HG03025 (cell line): ENCODE measurements around the gene TSGA10IP.

Experiments used
- ATAC-seq: cut with Tn5 transposase; IDR thresholded peaks from one replicate; pipeline ENCODE4 v1.9.1; 2021; ENCODE audit warnings: mild to moderate bottlenecking, moderate library complexity; ENCODE audit not compliant: unreplicated experiment, low FRiP score

Gene TSGA10IP

DNA sequence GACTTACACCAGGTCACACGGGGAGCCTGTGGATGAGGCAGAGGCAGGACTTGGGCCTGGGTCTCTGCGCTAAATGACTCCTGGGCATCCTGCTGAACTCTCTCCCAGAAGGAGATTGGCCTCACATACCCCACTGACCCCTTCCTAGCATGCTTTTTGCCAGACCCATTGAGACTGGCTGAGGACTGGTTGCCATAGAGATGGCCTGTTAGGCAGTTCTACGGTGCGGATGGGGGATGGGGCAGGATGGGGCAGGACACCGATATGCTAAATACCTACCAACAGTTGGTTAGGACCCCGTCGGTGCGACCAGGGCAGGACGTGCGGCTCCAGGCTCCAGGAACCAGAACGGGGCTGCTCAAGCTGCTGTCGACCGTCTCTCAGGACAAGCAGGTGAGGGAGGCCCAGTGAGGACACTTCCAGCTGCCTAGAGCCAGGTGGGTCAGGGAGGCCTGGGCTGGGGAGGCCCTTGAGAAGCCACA, at the start of gene TSGA10IP:
TSS of gene TSGA10IP (plus strand) at position 51 of the 482 bp plus-strand sequence. CDS start at position 247, 196 bp downstream.
- no peak for ATAC-seq

DNA sequence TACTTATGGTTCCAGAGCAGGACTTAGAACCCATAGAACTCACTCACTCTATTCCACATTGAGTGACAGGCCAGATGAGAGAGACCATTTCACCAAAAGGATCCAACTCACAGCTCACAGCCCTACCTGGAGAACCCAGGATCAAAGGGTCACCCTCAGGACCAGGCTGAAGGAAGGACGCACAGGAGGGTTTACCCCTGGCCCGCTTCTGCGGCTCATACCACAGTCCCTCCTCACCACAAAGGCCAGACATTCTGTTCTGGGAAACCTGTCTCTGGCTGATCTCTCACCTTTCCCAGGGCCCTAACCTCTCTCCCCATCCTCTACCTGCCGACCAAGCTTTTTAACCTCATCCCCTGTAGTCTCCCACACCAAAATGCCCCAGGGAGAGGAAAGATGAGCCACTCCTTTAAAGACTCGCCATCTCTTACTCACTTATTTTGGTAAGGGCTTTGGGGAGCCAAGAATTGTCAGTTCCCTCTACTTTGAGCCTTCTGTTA, 49.7 kb upstream of the TSGA10IP start:
- no peak for ATAC-seq

DNA sequence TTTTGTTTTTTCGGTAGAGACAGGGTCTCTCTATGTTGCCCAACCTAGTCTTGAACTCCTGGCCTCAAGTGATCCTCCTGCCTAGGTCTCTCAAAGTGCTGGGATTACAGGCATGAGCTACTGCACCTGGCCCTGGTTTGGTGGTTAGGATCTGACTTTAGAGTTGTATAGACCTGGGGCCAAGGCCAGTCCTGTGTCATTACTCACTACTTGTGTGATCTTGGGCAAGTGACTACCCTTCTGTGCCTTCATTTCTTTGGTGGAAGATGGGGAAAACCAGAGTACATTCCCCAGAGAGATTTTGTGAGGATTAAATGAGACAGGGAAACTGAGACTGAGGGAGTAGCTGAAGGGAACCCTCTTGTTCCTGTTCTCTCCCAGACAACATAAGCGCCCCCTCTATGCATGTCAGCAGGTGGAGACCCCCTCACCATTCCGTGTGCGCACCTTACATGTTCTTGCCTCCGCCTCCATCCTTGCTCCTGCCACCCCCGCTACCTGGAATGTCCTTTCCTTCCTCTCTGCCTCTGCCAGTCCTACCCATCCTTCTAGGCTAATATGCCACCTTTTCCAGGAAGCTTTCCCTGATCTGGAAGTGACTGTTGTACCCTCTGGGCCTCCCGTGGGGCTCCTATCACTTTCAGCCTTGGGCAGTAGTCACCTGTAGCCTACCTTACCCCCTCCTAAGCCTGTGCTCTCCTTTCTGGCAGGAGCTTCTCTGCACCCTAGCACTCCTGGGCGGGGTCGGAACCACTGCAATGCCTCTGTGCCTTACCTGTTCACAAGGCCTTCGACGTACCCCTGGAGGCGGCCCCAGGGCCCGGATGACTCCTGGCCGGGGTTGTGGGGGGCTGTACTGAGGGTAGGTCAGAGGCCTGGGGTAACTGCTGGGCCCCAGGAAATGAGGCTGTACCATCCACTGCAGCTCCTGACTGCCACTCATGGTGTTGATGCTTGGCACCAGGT, 49.0 kb upstream of the TSGA10IP start:
- ATAC-seq: no peak

DNA sequence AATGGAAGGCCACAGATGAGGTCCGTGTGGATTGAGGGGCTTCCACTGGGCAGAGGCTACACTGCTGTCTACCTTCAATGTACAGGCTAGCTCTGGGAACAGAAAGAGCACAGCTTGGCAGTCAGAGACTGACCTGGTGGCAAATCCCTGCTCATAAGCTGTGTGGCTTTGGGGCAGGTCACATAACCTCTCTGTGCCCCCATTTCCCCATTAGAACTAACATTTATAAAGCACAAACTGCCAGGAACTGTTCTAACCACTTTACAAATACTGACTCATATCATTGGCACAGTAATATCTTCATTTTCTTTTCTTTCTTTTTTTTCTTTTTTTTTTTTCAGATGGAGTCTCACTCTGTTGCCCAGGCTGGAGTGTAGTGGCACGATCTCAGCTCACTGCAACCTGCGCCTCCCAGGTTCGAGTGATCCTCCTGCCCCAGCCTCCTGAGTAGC, 48.2 kb upstream of the TSGA10IP start:
- no peak for ATAC-seq

DNA sequence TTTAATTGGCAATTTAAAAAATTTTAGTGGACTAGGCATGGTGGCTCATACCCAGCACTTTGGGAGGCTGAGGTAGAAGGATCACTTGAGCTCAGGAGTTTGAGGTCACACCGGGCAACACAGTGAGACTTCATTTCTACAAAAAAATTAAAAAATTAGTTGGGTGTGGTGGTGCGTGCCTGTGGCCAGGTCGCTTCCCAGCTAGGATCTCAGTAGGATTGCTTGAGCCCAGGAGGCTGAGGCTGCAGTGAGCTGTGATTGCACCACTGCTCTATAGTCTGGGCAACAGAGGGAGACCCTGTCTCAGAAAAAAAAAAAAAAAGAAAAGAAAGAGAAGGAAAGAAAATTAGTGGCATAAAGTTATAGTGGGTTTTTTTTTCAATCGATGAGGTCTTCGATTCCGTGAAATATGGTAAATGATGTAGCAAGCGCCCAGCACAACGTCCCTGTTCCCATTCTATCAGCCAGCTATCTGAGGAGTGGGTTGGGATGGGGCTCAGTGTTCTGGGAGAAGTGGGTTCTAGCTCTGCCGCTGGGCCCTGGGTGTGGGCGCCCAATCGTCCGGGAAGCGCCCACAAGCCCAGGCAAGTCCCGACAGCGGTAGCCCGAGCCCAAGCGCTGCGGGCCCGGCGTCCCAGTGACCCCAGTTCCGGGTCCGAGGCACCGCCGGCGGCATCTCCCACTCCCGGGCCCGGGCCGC, 46.5 kb upstream of the TSGA10IP start:
- no peak for ATAC-seq

DNA sequence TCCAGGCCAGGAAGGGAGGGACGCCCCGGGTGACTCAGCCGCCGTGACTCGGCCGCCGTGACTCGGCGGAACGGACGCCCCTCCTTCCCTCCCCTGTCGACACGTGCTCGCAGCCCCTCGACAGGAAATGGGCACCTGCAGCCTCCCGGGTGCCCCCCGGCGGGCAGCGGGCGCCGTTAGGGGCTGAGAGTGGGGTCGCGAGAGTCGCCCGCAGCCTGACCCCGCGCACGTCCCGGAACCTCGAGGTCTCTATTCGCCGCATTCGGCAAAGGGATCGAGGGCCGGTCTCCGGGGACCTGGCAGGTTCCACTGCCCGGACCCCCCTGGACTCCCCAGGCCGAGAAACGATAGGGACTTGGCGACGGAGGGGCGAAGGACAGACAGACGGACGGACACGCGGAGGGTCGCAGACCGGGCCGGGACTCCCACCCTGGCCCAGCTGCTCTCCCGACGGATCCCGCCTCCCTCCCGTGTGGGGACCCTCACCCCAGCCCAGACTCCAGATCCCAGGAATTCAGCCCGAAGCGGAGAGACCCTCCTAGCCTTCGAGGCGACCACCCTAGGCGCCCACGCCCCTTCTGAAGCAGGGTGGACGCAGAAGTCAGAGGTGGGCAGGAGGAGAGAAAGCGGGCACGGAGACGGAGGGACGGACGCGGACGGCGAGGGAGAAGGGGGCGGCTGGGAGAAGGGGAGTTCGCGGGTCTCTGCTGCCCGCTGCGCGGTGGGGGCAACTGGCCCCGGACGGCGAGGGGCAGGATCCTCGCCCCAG, 45.7 kb upstream of the TSGA10IP start:
- no peak for ATAC-seq

DNA sequence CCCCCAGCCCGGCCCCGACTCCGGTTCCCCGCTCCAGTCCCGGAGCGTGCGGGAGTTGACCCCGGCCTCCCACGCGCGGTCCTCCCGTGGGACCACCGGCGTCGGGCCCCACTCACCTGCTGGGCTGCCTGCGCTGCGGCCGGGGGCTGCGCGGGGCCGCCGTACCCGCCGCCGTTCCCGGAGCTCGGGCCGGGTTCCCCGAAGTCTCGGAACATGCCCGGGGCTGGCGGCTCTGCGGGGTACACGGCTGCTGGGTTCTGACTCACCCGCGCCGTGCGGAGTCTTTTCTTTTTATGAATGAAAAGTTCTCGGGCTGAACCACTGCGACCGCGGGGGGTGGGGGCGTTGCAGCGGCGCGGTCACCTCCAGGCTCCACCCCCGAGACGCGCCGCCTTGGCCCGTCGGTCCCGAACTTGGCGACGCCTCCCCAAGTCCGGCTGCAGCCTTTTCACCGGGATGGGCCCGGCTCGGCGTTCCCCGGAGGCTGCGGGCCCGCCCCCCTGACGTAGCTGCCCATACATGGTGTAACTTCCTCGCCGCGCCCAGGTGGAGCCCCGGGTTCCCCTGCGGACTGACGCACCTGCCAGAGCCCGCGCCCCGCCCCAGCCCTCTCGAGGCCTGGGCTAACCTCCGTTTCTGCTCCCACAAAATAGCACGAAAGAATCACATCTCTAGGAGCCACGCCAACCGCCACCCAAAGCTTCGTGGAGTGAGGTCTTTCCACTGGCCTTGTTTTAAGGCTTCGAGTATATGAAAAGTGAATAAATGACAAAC, 45.0 kb upstream of the TSGA10IP start, which contains the start of gene FOSL1:
TSS of gene FOSL1 (minus strand) at position 264 of the 774 bp plus-strand sequence. CDS start at position 215, 49 bp downstream.
- peak; percentile 45 for ATAC-seq

DNA sequence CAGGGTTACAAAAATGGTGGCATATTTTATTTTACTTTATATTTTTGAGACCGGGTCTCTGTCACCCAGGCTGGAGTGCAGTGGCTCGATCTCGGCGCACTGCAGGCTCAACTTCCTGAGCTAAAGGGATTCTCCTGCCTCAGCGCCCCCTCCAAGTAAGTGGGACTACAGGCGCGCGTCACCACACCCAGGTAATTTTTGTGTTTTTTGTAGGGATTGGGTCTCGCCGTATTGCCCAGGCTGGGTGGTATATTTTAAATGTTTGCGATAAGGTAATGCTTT, 44.4 kb upstream of the TSGA10IP start:
- no peak for ATAC-seq

DNA sequence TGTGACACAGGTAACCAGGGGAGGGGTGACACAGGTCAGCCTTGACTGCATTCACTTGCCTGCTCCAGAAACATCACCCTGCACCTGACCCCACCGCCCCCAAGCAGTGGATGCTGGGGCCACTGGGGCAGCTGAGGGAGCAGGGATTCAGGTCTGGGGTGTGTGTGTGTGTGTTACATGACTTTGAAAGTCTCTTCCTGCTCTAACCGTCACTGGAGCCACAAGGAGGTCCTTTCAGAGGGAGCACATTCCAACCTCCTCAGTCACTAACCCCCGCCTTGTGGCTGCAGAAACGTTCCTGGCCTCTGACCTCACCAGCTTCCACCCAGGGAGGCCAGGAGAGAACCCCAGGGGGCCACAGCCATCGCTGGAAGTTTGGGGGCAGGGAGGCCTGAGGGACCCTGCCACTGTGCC, 42.2 kb upstream of the TSGA10IP start:
- ATAC-seq: no peak

DNA sequence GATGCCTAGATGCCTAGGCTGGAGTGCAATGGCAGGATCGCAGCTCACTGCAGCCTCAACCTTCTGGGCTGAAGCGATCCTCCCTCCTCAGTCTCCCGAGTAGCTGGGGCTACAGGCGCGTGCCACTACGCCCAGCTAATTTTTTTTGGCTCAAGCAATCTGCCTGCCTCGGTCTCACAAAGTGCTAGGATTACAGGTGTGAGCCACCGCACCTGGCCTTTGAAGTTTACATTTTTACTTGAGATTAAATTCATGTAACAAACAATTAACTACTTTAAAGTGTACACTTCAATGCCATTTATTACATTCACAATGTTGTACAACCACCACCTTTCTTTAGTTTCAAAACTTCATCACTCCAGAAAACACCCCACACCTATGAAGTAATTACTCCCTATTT, 41.6 kb upstream of the TSGA10IP start:
- no peak for ATAC-seq

DNA sequence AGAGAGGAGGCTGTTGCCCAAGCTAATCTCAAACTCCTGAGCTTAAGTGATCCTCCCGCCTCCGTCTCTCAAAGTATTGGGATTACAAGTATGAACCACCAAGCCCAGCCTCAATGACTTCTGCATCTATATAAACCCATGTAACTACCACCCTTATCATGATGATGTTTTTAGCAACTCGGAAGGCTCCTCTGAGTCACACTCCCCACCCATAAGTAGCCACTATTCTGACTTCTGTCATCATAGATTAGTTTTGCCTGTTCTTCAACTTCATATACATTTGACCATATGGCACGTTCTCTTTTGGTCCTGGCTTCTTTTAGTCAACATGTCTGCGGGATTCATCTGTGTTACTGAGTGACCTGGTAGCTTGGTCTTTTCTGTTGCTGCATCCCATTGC, 38.7 kb upstream of the TSGA10IP start:
- no peak for ATAC-seq

DNA sequence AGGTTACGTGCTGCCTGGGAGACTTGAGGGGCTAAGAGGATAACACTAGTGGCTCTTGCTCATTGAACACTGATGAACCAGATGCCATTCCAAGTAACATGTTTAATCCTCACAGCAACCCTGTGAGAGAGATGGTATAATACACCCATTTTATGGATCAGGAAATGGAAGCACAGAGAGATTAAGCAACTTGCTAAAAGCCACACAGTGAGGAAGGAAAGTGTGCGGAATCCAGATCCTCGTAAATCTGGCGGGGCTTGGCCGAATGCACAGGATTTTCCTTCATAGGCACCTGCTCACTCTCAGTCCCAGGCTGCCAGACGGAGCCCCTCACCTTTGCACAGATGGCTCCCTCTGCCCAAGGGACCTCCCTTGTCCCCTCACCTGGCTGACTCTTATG, 37.4 kb upstream of the TSGA10IP start:
- ATAC-seq: no peak

DNA sequence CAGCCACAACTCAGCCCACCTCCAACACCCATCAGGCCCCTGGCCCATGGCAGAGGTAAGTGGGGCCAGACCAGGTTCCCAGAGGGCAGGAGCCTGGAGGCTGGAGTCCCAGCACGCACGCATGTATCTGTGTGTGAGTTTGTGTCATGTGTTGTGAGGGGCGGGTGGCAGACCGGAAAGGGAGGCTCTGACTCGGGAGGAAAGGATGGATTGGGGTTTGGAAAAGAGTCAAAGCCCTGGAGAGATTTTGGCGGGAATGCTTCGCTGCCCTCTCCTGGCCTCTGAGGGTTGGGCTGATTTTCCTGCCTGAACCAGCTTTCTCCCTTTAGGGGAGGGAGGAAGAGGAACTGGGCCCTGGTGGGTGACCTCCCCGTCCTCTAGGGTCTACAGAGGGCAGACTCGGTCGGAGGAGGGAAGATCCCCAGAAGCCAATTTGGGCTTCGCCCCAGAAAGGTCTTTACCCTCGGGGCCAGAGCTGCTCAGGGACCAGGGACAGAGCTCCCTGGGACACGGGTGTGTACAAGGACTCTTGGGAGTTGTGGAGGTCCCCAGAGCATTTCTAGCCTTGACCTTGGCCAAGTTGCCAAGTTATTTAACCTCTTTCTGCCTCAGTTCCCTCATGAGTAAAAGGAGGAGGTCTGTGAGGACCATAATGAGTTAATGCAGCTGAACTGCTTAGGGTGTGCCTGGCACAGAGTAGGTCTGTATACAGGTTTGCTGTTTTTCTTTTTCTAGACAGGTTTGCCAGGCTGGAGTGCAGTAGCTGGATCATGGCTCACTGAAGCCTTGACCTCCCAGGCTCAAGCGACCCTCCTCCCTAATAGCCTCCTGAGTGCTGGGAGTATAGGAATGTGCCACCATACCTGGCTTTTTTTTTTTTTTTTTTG, 33.4 kb upstream of the TSGA10IP start:
- ATAC-seq: no peak

DNA sequence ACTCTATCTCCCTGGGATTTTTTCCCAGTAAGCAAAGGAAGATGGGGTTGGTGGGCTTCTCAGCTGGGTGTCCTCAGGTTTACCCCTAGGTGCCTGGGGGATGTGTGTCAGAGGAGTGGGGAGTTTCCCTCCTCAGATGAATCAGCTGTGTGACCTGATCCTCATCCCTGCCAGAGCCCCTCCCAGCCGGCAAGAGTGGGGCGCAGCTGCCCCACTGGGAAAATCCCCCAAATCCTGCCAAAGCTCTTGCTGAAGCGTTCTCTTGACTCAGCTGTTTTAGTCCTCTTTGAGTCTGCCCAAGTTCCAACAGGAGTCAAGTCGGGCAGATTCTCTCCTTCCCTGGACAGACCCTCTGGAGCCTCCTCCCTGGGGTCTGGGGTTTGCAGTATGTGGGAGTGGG, 32.4 kb upstream of the TSGA10IP start:
- no peak for ATAC-seq

DNA sequence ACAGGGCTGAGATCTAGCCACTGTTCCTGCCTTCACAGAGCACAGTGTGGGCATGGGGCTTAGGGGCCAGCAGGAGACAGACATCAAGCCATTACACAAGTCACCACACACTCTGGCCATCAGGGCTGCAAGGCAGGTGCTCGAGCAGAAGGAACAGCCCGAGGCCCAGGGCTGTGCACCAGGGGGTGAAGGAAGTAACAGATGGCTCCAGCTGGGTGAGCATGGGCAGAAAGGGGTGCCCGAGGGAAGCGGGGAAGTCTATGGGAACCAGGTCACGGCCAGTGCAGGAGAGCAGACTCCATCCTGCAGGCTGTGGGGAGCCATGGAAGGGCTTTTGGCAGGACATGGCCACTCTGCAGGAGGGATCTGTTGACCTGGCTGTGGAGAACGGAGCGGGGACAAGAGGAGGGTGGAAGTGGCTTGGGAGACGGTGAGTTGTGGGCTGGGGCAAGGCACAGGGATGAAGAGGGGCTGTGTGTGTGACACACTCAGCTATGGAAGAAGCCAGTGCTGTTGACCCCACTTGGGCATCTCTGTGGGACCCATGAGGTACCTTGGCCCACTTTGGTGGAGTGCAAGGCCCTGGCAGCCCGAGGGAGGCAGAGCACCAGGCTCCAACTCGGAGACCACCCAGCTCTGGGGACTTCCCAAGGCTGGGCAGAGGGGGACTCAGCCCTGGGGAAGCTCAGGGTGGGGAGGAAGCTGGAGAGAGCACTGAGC, 30.0 kb upstream of the TSGA10IP start:
- no peak for ATAC-seq

DNA sequence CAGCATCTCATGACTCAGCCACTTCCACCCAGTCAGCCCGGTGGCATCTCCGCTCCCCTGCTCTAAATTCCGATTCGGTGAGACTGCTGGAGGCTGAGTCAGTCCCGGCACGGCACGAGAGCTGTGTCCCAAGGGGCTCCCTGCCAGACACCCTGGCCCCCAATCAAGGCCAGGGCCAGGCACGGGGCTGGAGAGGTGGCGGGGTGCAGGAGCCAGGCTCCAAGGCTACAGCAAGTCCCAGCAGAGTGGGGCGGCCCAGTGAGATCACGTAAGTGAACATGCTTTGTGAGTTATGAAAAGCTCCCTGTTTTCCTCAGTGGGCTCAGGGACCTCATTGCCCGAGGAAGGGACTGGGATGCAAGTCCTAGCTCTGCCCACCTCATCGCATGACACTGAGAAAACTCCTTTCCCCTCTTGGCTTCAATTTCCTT, 29.4 kb upstream of the TSGA10IP start:
- ATAC-seq: no peak

DNA sequence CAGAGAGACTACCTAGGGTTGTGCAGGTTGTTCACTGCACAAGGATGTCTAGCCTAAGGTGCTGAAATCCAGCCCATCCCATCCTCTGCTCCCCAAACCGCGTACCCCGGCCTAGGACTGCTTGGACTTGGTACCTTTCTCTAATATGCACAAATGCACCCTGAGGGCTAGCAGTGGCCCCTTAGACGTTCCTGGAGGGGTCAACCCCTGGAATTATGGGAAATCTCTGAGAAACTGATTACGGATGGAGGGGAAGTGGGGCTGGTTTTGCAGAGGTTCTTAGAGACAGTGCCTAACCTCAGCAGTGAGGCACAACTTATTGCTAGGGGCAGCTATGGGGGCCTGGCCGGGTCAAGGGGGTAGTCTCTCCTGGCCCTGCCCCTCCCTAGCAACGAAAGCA, 28.9 kb upstream of the TSGA10IP start:
- ATAC-seq: no peak

DNA sequence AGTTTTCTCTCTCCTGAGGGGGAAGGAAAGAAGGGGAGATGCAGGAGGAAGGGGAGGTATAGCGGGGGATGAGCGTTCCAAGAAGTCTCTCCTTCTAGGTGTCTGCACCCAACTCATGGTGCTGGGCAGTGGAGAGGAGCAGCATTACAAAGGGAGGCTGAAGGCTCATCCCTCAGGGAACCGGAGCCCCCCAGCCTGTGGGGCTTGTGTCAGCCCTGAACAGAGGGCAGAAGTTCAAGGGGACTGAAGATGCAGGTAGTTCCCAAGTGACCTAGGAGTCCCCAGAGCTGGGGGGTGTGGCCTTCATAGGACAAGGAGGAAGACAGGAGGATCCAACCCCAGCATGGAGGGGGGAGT, 28.2 kb upstream of the TSGA10IP start:
- ATAC-seq: no peak
